HG03575 (cell line): ENCODE results near the gene EIF4EBP2.

Experiments used
- ATAC-seq: cut with Tn5 transposase; IDR thresholded peaks from one replicate; pipeline ENCODE4 v1.9.1; 2021; ENCODE audit not compliant: unreplicated experiment, insufficient number of reproducible peaks, low FRiP score; ENCODE audit errors: extremely low read depth

The EIF4EBP2 gene

GRCh38 chr10:70425096-70425495, 21.2 kb downstream of the EIF4EBP2 start:
- ATAC-seq: no peak

- ATAC-seq: no peak
Measured at GRCh38 chr10:70426823-70427222, 22.9 kb downstream of the EIF4EBP2 start.

GRCh38 chr10:70430493-70431445, 26.8 kb downstream of the EIF4EBP2 start:
- ATAC-seq: no peak

- no peak for ATAC-seq
Measured at GRCh38 chr10:70432101-70432500, 28.2 kb downstream of the EIF4EBP2 start.

GRCh38 chr10:70432561-70433263, 28.8 kb downstream of the EIF4EBP2 start:
- no peak for ATAC-seq

GRCh38 chr10:70433581-70434280, 29.8 kb downstream of the EIF4EBP2 start:
- ATAC-seq: no peak

- no peak for ATAC-seq
Measured at GRCh38 chr10:70435241-70436085, 31.5 kb downstream of the EIF4EBP2 start.

- no peak for ATAC-seq
Measured at GRCh38 chr10:70437721-70438120, 33.8 kb downstream of the EIF4EBP2 start.

GRCh38 chr10:70440296-70441160, 36.6 kb downstream of the EIF4EBP2 start:
- no peak for ATAC-seq

- ATAC-seq: no peak
Measured at GRCh38 chr10:70441161-70441894, 37.4 kb downstream of the EIF4EBP2 start, which contains the start of gene NODAL. Gene NODAL, minus strand, starts transcription at chr10:70441681. Its CDS starts 14 bp downstream, at chr10:70441667.

GRCh38 chr10:70441895-70442309, 38.0 kb downstream of the EIF4EBP2 start:
- ATAC-seq: no peak

GRCh38 chr10:70442332-70442988, 38.5 kb downstream of the EIF4EBP2 start:
- no peak for ATAC-seq

- no peak for ATAC-seq
Measured at GRCh38 chr10:70444744-70445143, 40.8 kb downstream of the EIF4EBP2 start.

- no peak for ATAC-seq
Measured at GRCh38 chr10:70445718-70446657, 42.0 kb downstream of the EIF4EBP2 start.

GRCh38 chr10:70448236-70448635, 44.3 kb downstream of the EIF4EBP2 start:
- ATAC-seq: no peak

GRCh38 chr10:70455213-70455630, 51.3 kb downstream of the EIF4EBP2 start:
- ATAC-seq: no peak
